T-cell (primary cell): ENCODE measurements around the gene LIMK2. TPM values are rescaled to one million over a fixed set of nuclear protein-coding genes. Genes with fewer than 3 reads are reported as not detected.
"Not testable (repeated sequence)": the region's sequence is repeated elsewhere in the genome, so short reads cannot be mapped to it uniquely, and the experiment has no call there.

ENCODE experiments used
- ATAC-seq, 4 experiments: fragments of 200-7000 bp in 3 of 4; fragments of 150-1000 bp in 1 of 4; cut with Tn5 transposase; replicated peaks in 1 of 4; 1 replicate in 3 of 4; 2 replicates in 1 of 4; pipeline ENCODE4 v1.10.0; 2021; ENCODE audit warnings: moderate library complexity in 3 of 4, mild to moderate bottlenecking in 2 of 4, moderate number of reproducible peaks in 1 of 4
- CTCF ChIA-PET, 2 donors: fragments of 300-600 bp; sonication (Branson Sonifier 250); formaldehyde crosslinking; loops; one replicate each; lab custom pipeline; 2022; ENCODE audit warnings: antibody characterized with exemption in 2 of 2; lab: Charles Lee
- POLR2A ChIA-PET, 2 donors: fragments of 300-600 bp; sonication (Branson Sonifier 250); formaldehyde crosslinking; loops; one replicate each; lab custom pipeline; 2022; ENCODE audit warnings: antibody characterized with exemption in 2 of 2; lab: Charles Lee
- DNase-seq, 35 experiments: peaks; one replicate each; pipeline versions ENCODE4 v3.0.0 to v3.0.0-alpha.2; 2013 to 2023
- H3K27ac ChIP-seq: one replicate; pipeline ENCODE4 v1.5.1; 2013; ENCODE audit warnings: low read length
- H3K27me3 ChIP-seq, 2 experiments: replicated peaks in 1 of 2; 1 replicate in 1 of 2; 2 replicates in 1 of 2; pipeline versions ENCODE4 v1.6.1 to v1.7.0; 2013; ENCODE audit warnings: low read length in 1 of 2, mixed read lengths in 1 of 2; ENCODE audit not compliant: control insufficient read depth in 2 of 2, insufficient read depth in 2 of 2; ENCODE audit errors: extremely low read depth in 1 of 2
- H3K36me3 ChIP-seq, 2 donors: 1 replicate in 1 of 2; 2 replicates in 1 of 2; pipeline versions ENCODE4 v1.6.1 to v1.7.0; 2013; ENCODE audit warnings: low read length in 1 of 2; ENCODE audit not compliant: control insufficient read depth in 2 of 2, insufficient read depth in 1 of 2; ENCODE audit errors: extremely low read depth in 1 of 2
- H3K4me1 ChIP-seq, 2 experiments: 1 replicate in 1 of 2; 2 replicates in 1 of 2; pipeline versions ENCODE4 v1.6.1 to v1.7.0; 2013; ENCODE audit warnings: low read length in 2 of 2, mixed read lengths in 1 of 2; ENCODE audit not compliant: insufficient read depth in 2 of 2, control insufficient read depth in 1 of 2; ENCODE audit errors: extremely low read depth in 1 of 2
- H3K4me3 ChIP-seq, 2 donors: 1 replicate in 1 of 2; 2 replicates in 1 of 2; pipeline versions ENCODE4 v1.5.1 to v1.7.0; 2013; ENCODE audit warnings: mild to moderate bottlenecking in 2 of 2, low read length in 1 of 2, moderate library complexity in 1 of 2; ENCODE audit not compliant: control insufficient read depth in 1 of 2; ENCODE audit errors: extremely low read depth in 1 of 2
- H3K9me3 ChIP-seq: 2 replicates; pipeline ENCODE4 v1.7.0; 2013
- H3K27ac Mint-ChIP-seq, 2 donors: one replicate each; pipeline ENCODE4 v1.8.0; 2020 to 2021; ENCODE audit warnings: mild to moderate bottlenecking in 2 of 2, mixed read lengths in 2 of 2
- H3K27me3 Mint-ChIP-seq, 2 donors: one replicate each; pipeline ENCODE4 v1.8.0; 2021 to 2022; ENCODE audit warnings: mixed read lengths in 2 of 2
- H3K36me3 Mint-ChIP-seq: one replicate; pipeline ENCODE4 v1.8.0; 2021; ENCODE audit warnings: mixed read lengths
- H3K4me1 Mint-ChIP-seq, 3 donors: one replicate each; pipeline ENCODE4 v1.8.0; 2020 to 2022; ENCODE audit warnings: mixed read lengths in 3 of 3, mild to moderate bottlenecking in 1 of 3
- H3K4me3 Mint-ChIP-seq, 3 donors: one replicate each; pipeline ENCODE4 v1.8.0; 2020 to 2022; ENCODE audit warnings: mild to moderate bottlenecking in 3 of 3, mixed read lengths in 3 of 3, moderate library complexity in 3 of 3
- H3K9me3 Mint-ChIP-seq, 3 donors: one replicate each; pipeline ENCODE4 v1.8.0; 2020 to 2022; ENCODE audit warnings: mixed read lengths in 3 of 3
- WGBS: methylation state at CpG from one replicate; pipeline ENCODE4 v1.1.5; 2013; ENCODE audit warnings: missing lambda C conversion rate; ENCODE audit not compliant: insufficient coverage; 5-methylcytosine and 5-hydroxymethylcytosine counted together
- total RNA-seq, 35 experiments: library from RNA in 6 of 35; stranded (reverse) in 6 of 35; fragments of 120-200 nt in 1 of 35; gene quantifications; one replicate each; pipeline versions ENCODE4 v1.2.1 to v1.2.4 and lab custom pipeline; 2013 to 2026

Gene LIMK2
- total RNA-seq, 5 donors from 2014 or later (not counting 1 experiment from before 2014, with no cell fraction given) = 21.5 to 31.5 (median 29.7) TPM

GRCh38 chr22:31192513-31192912, 19.6 kb upstream of the LIMK2 start:
- ChIA-PET CTCF (no interaction called here), POLR2A (no interaction called here)
- H3K36me3 Mint-ChIP-seq = peaks cover 40% of the 10 kb centered on the region
- peaks cover 3 to 61% of the 10 kb centered on the region in 2 donors for H3K36me3 ChIP-seq
- no peaks in the 10 kb centered on the region for H3K4me1 ChIP-seq
- no peak overlapping the region for H3K27ac ChIP-seq
- no peaks in the 10 kb centered on the region for H3K4me1 Mint-ChIP-seq
- H3K27ac Mint-ChIP-seq = no peak overlapping the region
- ATAC-seq (no peak), DNase-seq (no peak)
- H3K9me3 Mint-ChIP-seq = no peaks in the 10 kb centered on the region
- H3K27me3 ChIP-seq = no peaks in the 10 kb centered on the region
- WGBS = 100% methylated on average over 1 of the region's 2 CpGs
- H3K9me3 ChIP-seq = no peaks in the 10 kb centered on the region
- H3K4me3 Mint-ChIP-seq = no peak overlapping the region
- no peaks in the 10 kb centered on the region for H3K27me3 Mint-ChIP-seq
- no peak overlapping the region for H3K4me3 ChIP-seq

GRCh38 chr22:31193092-31193491, 19.0 kb upstream of the LIMK2 start:
- Histone ChIP-seq H3K36me3 (peaks cover 3 to 57% of the 10 kb centered on the region in 2 donors), H3K4me3 (no peak overlapping the region), H3K9me3 (no peaks in the 10 kb centered on the region), H3K27me3 (no peaks in the 10 kb centered on the region), H3K4me1 (no peaks in the 10 kb centered on the region), H3K27ac (no peak overlapping the region)
- ChIA-PET CTCF (no interaction called here), POLR2A (interaction anchor here in 1 of 2 donors (0.5 kb wide), 1 partner anchor 54 kb away, joined by 6 read pairs; no protein-coding TSS in a partner anchor)
- Mint-ChIP-seq H3K9me3 (no peaks in the 10 kb centered on the region), H3K4me3 (no peak overlapping the region), H3K27me3 (no peaks in the 10 kb centered on the region), H3K27ac (no peak overlapping the region), H3K4me1 (no peaks in the 10 kb centered on the region), H3K36me3 (peaks cover 36% of the 10 kb centered on the region)
- WGBS = 83% methylated on average over 1 of the region's 3 CpGs
- ATAC-seq (no peak), DNase-seq (no peak)

GRCh38 chr22:31194681-31195080, 17.4 kb upstream of the LIMK2 start:
- H3K4me1 Mint-ChIP-seq, H3K4me3 Mint-ChIP-seq, CTCF ChIA-PET, H3K27ac ChIP-seq, H3K27me3 Mint-ChIP-seq, H3K27ac Mint-ChIP-seq, H3K27me3 ChIP-seq, H3K4me3 ChIP-seq, H3K4me1 ChIP-seq, H3K9me3 ChIP-seq, ATAC-seq, DNase-seq, H3K9me3 Mint-ChIP-seq, POLR2A ChIA-PET: not testable (repeated sequence)
- WGBS = no CpG with 5 or more reads among the region's 5 CpGs
- peaks cover 35% of the 10 kb centered on the region for H3K36me3 Mint-ChIP-seq
- H3K36me3 ChIP-seq = peaks cover 6 to 63% of the 10 kb centered on the region in 2 donors

GRCh38 chr22:31199187-31199586, 12.9 kb upstream of the LIMK2 start:
- Mint-ChIP-seq H3K4me1 (peaks cover 0 to 3% (median 0%) of the 10 kb centered on the region in 3 donors), H3K4me3 (no peak overlapping the region), H3K27me3 (no peaks in the 10 kb centered on the region), H3K9me3 (no peaks in the 10 kb centered on the region), H3K36me3 (peaks cover 32% of the 10 kb centered on the region), H3K27ac (peak overlapping the region in 1 of 2 donors; percentile 7)
- ChIA-PET CTCF (interaction anchor here (0.6 to 0.8 kb wide), 3 partner anchors 37 to 1804 kb away, joined by 3 to 4 read pairs (median 3); no protein-coding TSS in a partner anchor), POLR2A (no interaction called here)
- no peak overlapping the region for H3K4me3 ChIP-seq
- peak in 1 of 35 experiments; percentile 18 for DNase-seq
- peaks cover 6 to 51% of the 10 kb centered on the region in 2 donors for H3K36me3 ChIP-seq
- H3K4me1 ChIP-seq = no peaks in the 10 kb centered on the region
- WGBS = no CpG with 5 or more reads among the region's 3 CpGs
- H3K27ac ChIP-seq = no peak overlapping the region
- ATAC-seq = no peak
- H3K9me3 ChIP-seq = no peaks in the 10 kb centered on the region
- no peaks in the 10 kb centered on the region for H3K27me3 ChIP-seq

- H3K36me3 ChIP-seq = peaks cover 2 to 29% of the 10 kb centered on the region in 2 donors
- H3K27ac ChIP-seq, H3K27me3 ChIP-seq, H3K9me3 Mint-ChIP-seq, DNase-seq, ATAC-seq, H3K4me1 ChIP-seq, H3K4me1 Mint-ChIP-seq, H3K4me3 Mint-ChIP-seq, H3K4me3 ChIP-seq, H3K27me3 Mint-ChIP-seq, H3K9me3 ChIP-seq: not testable (repeated sequence)
- Mint-ChIP-seq H3K27ac (peak overlapping the region in 1 of 2 donors; percentile 61), H3K36me3 (peaks cover 26% of the 10 kb centered on the region)
- WGBS = 89% methylated on average over 4 of the region's 8 CpGs
- CTCF ChIA-PET = interaction anchor here (0.6 to 1.2 kb wide), 2 partner anchors 45 kb away, joined by 3 to 4 read pairs; no protein-coding TSS in a partner anchor
- POLR2A ChIA-PET = interaction anchor here in 1 of 2 donors (0.6 kb wide), 1 partner anchor 120 kb away, joined by 4 read pairs; no protein-coding TSS in a partner anchor
These were observed 7.6 kb upstream of the LIMK2 start for GRCh38 chr22:31204352-31204984.

GRCh38 chr22:31205059-31205458, 7.0 kb upstream of the LIMK2 start:
- H3K4me1 ChIP-seq, POLR2A ChIA-PET, CTCF ChIA-PET, H3K4me1 Mint-ChIP-seq, H3K9me3 ChIP-seq, DNase-seq, ATAC-seq, H3K4me3 ChIP-seq, H3K27me3 ChIP-seq, H3K27ac Mint-ChIP-seq, H3K9me3 Mint-ChIP-seq, H3K27ac ChIP-seq, H3K27me3 Mint-ChIP-seq, H3K4me3 Mint-ChIP-seq: not testable (repeated sequence)
- H3K36me3 Mint-ChIP-seq = peaks cover 26% of the 10 kb centered on the region
- WGBS = 80% methylated on average over 1 of the region's 4 CpGs
- H3K36me3 ChIP-seq = peaks cover 0 to 24% of the 10 kb centered on the region in 2 donors
